ENCODE measurements around the gene PGAP6.

Gene PGAP6, protein sequence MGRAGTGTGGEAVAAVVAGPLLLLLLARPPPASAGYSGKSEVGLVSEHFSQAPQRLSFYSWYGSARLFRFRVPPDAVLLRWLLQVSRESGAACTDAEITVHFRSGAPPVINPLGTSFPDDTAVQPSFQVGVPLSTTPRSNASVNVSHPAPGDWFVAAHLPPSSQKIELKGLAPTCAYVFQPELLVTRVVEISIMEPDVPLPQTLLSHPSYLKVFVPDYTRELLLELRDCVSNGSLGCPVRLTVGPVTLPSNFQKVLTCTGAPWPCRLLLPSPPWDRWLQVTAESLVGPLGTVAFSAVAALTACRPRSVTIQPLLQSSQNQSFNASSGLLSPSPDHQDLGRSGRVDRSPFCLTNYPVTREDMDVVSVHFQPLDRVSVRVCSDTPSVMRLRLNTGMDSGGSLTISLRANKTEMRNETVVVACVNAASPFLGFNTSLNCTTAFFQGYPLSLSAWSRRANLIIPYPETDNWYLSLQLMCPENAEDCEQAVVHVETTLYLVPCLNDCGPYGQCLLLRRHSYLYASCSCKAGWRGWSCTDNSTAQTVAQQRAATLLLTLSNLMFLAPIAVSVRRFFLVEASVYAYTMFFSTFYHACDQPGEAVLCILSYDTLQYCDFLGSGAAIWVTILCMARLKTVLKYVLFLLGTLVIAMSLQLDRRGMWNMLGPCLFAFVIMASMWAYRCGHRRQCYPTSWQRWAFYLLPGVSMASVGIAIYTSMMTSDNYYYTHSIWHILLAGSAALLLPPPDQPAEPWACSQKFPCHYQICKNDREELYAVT

DNA sequence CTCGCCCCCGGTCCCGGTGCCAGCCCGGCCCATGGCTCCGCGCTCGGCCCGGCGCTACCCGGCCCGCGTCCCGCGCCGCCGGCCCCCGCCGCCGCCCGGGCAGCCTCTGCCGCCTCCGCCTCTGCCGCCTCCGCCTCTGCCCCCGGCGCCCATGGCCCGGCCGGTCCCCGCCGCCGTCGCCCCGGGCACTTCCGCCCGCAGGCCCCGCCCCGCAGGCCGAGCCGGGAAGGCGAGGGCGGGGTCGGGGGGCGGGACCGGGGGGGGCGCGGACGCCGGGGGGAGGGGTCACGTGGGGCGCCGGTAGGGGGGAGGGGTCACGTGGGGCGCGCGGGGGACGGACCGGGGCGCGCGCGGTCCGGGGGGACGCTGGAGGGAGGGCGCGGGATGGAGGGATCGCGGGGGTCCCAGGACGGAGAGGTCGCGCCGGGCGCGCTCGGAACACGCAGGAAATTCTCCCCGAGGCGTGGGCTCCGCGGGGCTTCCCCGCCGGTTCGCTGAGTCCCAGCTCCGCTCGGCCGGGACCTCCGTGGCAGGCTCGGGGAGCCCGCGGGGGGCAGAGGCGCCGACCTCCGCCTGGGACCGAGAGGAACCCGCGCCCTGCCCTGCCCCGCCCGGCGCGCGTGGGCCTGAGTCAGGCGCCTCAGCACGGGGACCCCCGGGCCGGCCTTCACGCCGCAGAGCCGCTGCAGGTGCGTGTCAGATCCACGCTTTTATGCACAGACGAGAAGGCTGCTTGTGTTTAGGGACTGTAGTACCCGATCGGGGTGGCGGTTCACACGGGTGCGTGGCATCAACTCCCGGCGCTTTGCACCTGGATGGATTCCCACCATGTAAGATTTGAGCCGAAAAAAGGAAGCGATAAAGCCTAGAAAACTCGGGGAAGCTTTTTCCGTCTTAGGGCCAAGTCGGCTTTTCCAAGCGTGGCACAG lies at the start of gene PGAP6:
Gene PGAP6 (minus strand): TSS at position 190 of the 929 bp plus-strand sequence. CDS start 157 bp downstream, at position 33.
- TF ChIP-seq GATA2 (IDR thresholded peaks at IDR 0.05; ENCODE audit: low read depth, low read length): no peak
- no peak for TF ChIP-seq GATA3 (IDR thresholded peaks at IDR 0.05; ENCODE audit: low read depth, low read length)

DNA sequence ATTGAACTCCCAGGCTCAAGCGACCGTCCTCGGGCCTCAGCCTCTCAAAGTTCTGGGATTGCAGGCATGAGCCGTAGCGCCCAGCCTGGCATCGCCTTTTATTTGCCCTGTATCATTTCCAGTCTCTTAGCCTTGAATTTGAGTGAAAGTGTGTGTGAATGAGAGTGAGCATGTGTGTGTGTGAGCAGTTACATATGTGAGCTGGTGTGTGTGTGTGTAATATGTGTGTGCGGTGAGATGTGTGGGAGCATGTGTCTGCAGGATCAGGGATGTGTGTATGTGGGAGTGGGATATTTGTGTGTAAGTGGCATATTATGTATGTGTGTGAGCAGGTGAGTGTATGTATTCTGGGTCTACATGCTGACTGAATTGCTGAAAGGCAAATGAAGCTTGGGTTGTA lies 49.1 kb upstream of the PGAP6 start:
- TF ChIP-seq GATA3 (IDR thresholded peaks at IDR 0.05; ENCODE audit: low read depth, low read length) (no peak), GATA2 (IDR thresholded peaks at IDR 0.05; ENCODE audit: low read depth, low read length) (no peak)

DNA sequence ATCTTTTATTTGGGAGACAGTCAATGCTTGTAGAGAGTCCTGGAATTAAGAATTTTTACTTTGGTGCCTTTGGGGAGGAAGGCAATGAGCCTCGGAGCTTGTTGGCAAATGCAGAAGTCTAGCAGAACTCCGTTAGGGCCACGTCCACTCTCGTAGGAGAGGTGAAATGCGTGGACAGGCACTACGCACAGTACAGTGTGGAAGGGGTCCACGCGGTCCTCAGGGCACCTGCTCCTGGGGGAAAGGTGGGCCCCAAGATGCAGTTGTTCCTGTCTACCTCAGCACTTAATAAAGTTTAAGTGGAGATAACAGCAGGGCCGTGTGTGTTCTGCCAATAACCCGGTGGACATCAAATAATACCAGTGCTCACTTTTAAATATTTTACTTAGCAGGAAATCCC lies 45.5 kb upstream of the PGAP6 start:
- no peak for TF ChIP-seq GATA2 (IDR thresholded peaks at IDR 0.05; ENCODE audit: low read depth, low read length)

DNA sequence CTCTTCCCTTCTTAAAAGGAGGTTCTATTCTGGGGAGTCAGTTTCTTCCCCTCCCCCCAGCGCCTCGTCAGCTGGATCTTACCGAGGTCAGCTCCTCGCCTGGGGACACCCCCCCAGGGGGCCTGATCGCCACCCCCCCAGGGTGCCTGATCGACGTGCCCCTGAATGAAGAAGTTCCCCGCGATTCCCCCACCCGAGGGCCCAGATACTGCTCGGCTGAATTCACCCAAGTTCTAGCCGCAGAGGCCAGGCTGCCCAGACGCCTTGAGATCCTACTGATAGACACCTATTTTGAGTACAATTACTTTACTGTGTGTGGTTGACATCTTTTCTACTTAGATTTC lies 45.1 kb upstream of the PGAP6 start:
- no peak for TF ChIP-seq GATA3 (IDR thresholded peaks at IDR 0.05; ENCODE audit: low read depth, low read length)
- TF ChIP-seq GATA2 (IDR thresholded peaks at IDR 0.05; ENCODE audit: low read depth, low read length): peak; percentile 43; the same call in 1 of the 2 replicates

DNA sequence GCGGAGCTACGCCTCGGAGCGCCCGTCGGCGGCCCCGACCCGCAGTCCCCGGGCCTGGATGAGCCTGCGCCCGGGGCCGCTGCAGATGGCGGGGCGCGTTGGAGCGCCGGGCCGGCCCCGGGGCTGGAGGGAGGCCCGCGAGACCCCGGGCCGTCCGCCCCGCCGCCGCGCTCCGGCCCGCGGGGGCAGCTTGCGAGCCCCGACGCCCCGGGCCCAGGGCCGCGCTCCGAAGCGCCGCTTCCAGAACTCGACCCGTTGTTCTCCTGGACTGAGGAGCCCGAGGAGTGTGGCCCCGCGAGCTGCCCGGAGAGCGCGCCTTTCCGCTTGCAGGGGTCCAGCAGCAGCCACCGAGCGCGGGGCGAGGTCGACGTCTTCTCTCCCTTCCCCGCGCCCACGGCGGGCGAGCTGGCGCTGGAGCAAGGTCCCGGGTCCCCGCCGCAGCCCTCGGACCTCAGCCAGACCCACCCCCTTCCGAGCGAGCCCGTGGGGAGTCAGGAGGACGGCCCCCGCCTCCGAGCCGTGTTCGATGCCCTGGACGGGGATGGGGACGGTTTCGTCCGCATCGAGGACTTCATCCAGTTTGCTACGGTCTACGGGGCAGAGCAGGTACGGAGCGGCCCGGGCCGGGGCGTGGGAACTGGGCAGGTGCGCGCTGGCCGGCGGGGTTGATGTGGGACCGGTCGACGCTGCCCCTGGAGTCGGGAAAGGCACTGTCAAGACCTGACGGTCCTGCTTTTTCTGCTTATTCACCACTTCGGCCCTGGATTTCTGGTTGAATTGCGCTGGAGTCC lies 44.5 kb upstream of the PGAP6 start:
- TF ChIP-seq GATA2 (IDR thresholded peaks at IDR 0.05; ENCODE audit: low read depth, low read length) (no peak), GATA3 (IDR thresholded peaks at IDR 0.05; ENCODE audit: low read depth, low read length) (no peak)

DNA sequence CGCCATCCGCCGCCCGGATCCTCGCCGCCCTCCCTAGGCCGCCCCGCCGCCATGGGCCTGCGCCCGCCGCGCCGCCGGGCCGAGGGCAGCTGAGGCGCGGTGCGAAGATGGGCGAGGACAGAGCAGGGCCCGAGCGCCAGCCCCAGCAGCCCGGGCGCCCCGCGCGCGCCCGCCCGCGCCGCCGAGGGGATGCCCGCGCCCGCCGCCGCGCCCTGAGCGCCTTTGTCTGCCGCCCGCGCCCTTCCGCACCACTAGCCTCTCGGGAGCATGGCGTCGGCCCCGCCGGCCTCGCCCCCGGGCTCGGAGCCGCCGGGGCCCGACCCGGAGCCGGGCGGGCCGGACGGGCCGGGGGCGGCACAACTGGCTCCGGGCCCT lies 43.9 kb upstream of the PGAP6 start:
- no peak for TF ChIP-seq GATA3 (IDR thresholded peaks at IDR 0.05; ENCODE audit: low read depth, low read length)
- TF ChIP-seq GATA2 (IDR thresholded peaks at IDR 0.05; ENCODE audit: low read depth, low read length): no peak

DNA sequence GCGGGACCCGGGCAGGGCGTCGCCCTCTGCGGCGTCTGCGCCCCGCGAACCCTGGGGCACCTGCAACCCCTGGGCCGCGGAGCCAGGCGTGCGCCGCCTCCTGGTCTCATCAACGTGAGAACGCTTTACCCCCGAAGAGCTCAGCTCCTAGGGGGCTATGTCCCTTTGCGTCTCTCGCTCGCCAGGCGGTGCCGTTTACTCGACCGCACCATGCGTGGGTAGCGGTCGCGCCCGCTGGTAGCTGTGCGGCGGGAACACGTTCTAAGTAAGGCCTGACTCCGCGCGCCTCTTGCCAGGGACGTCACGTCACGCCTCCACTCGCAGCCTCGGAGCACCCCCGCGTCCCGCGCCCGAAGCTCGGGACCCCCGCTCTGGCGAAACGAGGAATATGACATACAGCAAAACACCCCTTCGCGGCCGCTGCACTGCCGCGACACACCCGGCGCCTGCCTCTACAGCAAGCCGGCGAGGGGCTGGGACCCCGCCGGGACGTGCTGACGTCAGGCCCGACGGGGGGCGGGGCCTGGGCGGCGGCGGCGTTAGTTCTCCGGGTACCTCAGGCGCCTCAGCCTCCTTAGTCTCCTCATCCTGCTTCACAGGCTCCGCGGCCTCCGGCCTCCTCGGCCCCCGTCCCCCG lies 43.4 kb upstream of the PGAP6 start, which contains the start of gene RAB11FIP3:
Gene RAB11FIP3 (plus strand): TSS at position 568 of the 637 bp plus-strand sequence. CDS start 358 bp downstream, outside the sequence.
- TF ChIP-seq GATA3 (IDR thresholded peaks at IDR 0.05; ENCODE audit: low read depth, low read length) (no peak), GATA2 (IDR thresholded peaks at IDR 0.05; ENCODE audit: low read depth, low read length) (no peak)

DNA sequence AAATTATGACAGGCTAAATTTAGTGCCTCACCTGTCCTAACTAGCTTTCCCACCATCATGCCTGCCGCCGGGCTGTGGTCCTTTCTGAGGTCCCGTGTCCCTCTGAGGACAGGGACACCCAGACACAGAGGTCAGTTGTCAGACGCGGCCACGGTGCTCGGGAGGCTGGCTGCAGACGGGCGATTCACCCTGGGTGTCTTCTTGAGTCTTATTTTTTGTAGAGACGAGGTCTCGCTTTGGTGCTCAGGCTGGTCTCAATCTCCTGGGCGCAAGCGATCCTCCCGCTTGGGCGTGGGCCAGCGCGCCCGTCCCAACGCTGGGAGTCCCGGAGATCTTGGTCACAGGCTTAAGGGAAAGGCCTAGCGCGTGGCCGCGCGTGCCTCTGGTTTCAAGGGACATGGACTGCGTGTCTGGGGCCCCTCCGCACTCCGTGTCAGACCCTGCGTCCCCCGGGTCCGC lies 42.9 kb upstream of the PGAP6 start:
- no peak for TF ChIP-seq GATA3 (IDR thresholded peaks at IDR 0.05; ENCODE audit: low read depth, low read length)
- TF ChIP-seq GATA2 (IDR thresholded peaks at IDR 0.05; ENCODE audit: low read depth, low read length): no peak

DNA sequence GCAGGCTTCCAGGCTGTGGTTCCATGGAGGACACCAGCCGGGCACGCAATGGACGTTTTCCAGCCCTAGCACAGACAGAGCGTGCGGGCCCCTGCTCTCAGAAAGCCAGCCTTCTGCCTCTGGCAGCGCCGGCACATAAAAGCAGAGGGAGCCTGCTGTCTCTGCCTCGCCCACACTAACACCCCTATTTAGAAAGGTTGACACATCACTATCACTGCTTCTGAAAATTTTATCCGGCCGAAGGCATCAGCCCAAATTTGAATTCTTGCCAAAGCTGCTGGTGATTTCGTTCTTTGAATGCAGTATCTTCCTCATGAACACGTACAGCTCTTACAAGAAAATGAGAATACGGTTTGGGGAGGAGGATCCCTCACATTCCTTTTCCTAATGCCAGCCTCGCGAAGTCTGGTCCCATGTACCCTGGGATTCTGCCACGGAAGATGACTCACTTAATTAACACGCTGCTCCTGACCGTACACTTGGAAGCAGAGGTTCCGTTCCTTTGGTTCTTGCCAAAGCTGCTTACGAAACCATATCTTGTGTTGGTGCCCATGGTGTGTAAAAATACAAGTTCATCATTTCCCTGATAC lies 42.4 kb upstream of the PGAP6 start:
- TF ChIP-seq GATA2 (IDR thresholded peaks at IDR 0.05; ENCODE audit: low read depth, low read length) (no peak), GATA3 (IDR thresholded peaks at IDR 0.05; ENCODE audit: low read depth, low read length) (no peak)

DNA sequence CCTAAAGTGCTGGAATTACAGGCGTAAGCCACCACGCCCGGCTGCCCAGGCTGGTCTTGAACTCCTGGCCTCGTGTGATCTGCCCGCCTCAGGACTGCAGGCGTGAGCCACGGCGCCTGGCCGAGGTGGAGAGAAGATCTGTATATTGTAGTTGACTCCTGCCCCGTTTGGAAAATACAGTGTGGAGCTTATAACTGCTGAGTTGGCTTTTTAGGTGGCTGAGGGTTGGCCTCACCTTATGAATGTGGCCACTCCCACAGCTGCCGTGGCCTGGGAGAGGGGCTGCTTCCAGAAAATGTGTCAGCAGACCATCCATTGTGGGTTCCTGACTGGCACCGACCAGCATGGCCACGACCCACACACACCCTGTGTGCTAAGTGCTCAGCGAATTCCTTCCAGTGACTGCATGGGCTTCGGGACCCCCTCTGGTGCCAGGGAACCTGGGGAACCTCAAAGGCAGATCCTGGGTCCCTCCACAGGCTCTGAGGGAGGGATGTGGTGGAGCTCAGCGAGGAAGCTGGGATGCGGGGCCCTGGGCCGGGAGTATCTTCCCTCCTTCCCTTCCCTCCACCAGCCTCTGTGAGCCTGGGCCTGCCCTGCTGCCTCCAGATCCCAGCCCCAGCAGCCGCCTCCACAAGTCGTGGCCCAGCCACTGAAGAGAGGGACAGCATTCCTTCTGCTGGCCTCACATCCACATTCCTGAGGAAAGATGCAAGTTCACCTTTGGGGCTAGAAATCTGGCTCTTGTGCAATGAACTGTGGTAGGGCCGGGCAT lies 32.8 kb upstream of the PGAP6 start:
- no peak for TF ChIP-seq GATA2 (IDR thresholded peaks at IDR 0.05; ENCODE audit: low read depth, low read length)
- TF ChIP-seq GATA3 (IDR thresholded peaks at IDR 0.05; ENCODE audit: low read depth, low read length): no peak

DNA sequence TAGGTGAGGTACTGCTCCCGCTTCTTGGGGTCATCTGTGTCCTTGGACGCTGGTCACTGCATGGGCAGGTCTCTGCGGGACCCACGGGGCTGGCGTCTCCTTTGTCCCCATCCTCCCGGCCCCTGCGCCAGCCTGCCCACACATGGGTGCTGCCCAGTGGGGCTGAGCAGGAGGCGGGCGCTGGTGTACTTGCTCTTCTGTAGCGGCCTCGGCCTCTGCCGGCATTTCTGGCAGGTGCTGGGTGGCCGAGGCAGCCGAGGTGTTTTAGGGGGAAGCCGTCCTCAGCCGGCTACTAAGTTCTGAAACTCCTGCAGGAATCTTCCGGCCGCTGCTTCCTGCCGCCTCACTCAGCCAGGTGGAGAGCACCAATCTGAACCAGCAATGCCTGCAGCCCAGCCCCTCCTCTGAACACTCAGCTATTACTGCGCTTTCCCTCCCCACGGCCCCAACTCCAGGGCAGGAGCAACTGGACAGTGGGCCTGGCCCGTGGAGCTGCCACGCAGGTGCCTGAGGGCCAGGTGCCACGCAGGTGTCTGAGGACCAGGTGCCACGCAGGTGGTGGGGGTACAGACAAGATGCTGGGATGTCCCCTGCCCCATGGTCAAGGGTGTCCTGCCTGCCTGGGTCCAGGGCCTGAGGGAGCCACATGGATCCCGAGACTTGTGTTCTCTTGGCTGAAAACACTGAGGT lies 29.9 kb upstream of the PGAP6 start:
- TF ChIP-seq GATA3 (IDR thresholded peaks at IDR 0.05; ENCODE audit: low read depth, low read length): no peak
- TF ChIP-seq GATA2 (IDR thresholded peaks at IDR 0.05; ENCODE audit: low read depth, low read length): no peak

All from SH-SY5Y (cell line).